Measurements from ENCODE around the gene DTNB. TPM values are rescaled to one million over a fixed set of nuclear protein-coding genes. Genes with fewer than 3 reads are reported as not detected.

DTNB gene
- polyA plus RNA-seq, 1 donor from 2014 or later, result 22.5 TPM

DNA sequence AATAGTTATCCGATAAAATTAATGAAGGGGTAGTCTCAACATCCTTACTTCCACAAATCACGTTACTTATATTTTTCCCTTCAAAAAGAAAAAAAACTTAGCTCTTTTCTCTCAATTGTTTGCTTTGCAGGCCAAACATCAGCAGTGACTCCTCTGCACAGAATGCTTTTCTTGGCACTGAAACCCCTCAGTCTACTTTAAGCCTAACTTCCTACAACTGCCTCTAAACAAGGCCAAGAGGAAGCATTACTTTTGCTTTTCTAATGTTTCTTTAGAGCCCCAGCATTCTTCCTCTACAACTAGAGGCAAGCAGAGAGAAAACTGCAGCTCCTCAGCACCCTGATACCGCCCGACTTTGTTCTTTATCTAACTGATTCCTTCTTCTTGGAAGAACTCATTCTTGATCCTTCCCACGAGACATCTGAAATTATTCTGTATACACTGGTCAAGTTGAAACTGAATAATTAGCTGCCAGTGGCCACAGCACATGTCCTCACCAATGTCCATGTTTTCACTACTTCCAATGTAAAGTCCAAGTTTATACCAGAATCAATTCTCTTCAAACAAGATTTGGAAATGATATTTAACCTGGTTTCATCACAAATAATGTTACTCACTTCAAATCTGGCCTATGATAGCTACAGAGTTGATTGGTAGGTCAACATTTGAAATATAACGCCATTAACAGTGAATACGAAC, 55.3 kb downstream of the DTNB start:
- H3F3A ChIP-seq (ENCODE audit: insufficient read depth, low read length, poor library complexity, severe bottlenecking), result no peaks in the 10 kb centered on the region
- H3K9me2 ChIP-seq (ENCODE audit: insufficient read depth, low read length), result no peaks in the 10 kb centered on the region
- peaks cover 4% of the 10 kb centered on the region for H3K36me3 ChIP-seq (ENCODE audit: insufficient read depth, low read length)
- TF ChIP-seq EZH2 (IDR thresholded peaks at IDR 0.05; ENCODE audit: borderline replicate concordance, insufficient read depth, low read length, poor library complexity, severe bottlenecking), result no peak
- TF ChIP-seq, protein P1, sequence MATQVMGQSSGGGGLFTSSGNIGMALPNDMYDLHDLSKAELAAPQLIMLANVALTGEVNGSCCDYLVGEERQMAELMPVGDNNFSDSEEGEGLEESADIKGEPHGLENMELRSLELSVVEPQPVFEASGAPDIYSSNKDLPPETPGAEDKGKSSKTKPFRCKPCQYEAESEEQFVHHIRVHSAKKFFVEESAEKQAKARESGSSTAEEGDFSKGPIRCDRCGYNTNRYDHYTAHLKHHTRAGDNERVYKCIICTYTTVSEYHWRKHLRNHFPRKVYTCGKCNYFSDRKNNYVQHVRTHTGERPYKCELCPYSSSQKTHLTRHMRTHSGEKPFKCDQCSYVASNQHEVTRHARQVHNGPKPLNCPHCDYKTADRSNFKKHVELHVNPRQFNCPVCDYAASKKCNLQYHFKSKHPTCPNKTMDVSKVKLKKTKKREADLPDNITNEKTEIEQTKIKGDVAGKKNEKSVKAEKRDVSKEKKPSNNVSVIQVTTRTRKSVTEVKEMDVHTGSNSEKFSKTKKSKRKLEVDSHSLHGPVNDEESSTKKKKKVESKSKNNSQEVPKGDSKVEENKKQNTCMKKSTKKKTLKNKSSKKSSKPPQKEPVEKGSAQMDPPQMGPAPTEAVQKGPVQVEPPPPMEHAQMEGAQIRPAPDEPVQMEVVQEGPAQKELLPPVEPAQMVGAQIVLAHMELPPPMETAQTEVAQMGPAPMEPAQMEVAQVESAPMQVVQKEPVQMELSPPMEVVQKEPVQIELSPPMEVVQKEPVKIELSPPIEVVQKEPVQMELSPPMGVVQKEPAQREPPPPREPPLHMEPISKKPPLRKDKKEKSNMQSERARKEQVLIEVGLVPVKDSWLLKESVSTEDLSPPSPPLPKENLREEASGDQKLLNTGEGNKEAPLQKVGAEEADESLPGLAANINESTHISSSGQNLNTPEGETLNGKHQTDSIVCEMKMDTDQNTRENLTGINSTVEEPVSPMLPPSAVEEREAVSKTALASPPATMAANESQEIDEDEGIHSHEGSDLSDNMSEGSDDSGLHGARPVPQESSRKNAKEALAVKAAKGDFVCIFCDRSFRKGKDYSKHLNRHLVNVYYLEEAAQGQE (IDR thresholded peaks at IDR 0.05; ENCODE audit: borderline replicate concordance), result no peak
- TF ChIP-seq, protein P2, sequence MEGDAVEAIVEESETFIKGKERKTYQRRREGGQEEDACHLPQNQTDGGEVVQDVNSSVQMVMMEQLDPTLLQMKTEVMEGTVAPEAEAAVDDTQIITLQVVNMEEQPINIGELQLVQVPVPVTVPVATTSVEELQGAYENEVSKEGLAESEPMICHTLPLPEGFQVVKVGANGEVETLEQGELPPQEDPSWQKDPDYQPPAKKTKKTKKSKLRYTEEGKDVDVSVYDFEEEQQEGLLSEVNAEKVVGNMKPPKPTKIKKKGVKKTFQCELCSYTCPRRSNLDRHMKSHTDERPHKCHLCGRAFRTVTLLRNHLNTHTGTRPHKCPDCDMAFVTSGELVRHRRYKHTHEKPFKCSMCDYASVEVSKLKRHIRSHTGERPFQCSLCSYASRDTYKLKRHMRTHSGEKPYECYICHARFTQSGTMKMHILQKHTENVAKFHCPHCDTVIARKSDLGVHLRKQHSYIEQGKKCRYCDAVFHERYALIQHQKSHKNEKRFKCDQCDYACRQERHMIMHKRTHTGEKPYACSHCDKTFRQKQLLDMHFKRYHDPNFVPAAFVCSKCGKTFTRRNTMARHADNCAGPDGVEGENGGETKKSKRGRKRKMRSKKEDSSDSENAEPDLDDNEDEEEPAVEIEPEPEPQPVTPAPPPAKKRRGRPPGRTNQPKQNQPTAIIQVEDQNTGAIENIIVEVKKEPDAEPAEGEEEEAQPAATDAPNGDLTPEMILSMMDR (IDR thresholded peaks at IDR 0.05; ENCODE audit: poor library complexity, severe bottlenecking), result no peak
- no peak for TF ChIP-seq MXI1 (conservative IDR thresholded peaks at IDR 0.05; ENCODE audit: poor library complexity, severe bottlenecking)
- TF ChIP-seq RAD21 (conservative IDR thresholded peaks at IDR 0.05), result no peak
- no peak for TF ChIP-seq EP300 (conservative IDR thresholded peaks at IDR 0.05; ENCODE audit: poor library complexity, severe bottlenecking)
- TF ChIP-seq POLR2AphosphoS5 (IDR thresholded peaks at IDR 0.05), result no peak
- no peak for TF ChIP-seq SMC3 (conservative IDR thresholded peaks at IDR 0.05; ENCODE audit: poor library complexity)
- TF ChIP-seq TAF1 (IDR thresholded peaks at IDR 0.05; ENCODE audit: low read depth), result no peak
- H3K9me3 ChIP-seq (ENCODE audit: low read length), result no peaks in the 10 kb centered on the region
- no peak overlapping the region for H3K4me2 ChIP-seq (ENCODE audit: low read length)
- H3K27me3 ChIP-seq (ENCODE audit: insufficient read depth, low read depth, low read length), result no peaks in the 10 kb centered on the region
- no peak overlapping the region for H2AFZ ChIP-seq (ENCODE audit: low read depth, low read length)
- H4K20me1 ChIP-seq (ENCODE audit: insufficient read depth), result no peaks in the 10 kb centered on the region
- H3K79me2 ChIP-seq (replicated peaks; ENCODE audit: insufficient read depth, low read length), result no peaks in the 10 kb centered on the region
- H3K9ac ChIP-seq (ENCODE audit: low read length), result no peak overlapping the region
- H3K4me3 ChIP-seq (ENCODE audit: low read length), result no peak overlapping the region
- no peak overlapping the region for H3K27ac ChIP-seq (ENCODE audit: low read length)

DNA sequence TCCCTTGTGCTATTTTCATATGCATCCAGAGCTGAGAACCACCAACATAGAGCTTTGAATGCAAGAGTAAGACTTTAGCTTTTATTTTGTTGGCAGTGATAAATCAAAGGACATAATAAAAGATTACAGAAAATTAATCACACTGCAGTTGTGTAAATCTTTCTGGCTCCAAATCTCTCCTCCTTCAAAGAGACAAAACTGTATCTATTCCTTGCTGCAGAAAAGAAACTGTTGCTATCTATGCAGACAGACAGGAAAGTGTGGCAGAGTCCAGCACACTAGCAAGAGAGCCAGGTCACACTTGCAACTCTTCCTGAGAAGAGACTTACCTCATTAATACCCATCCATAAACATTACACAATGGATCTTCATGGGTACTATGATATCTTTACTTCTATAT, 57.5 kb downstream of the DTNB start:
- H3K36me3 ChIP-seq (ENCODE audit: insufficient read depth, low read length), result peaks cover 3% of the 10 kb centered on the region
- H3K9me2 ChIP-seq (ENCODE audit: insufficient read depth, low read length), result no peaks in the 10 kb centered on the region
- H4K20me1 ChIP-seq (ENCODE audit: insufficient read depth), result no peaks in the 10 kb centered on the region
- H3K4me3 ChIP-seq (ENCODE audit: low read length), result no peak overlapping the region
- no peak overlapping the region for H3K9ac ChIP-seq (ENCODE audit: low read length)
- TF ChIP-seq EP300 (conservative IDR thresholded peaks at IDR 0.05; ENCODE audit: poor library complexity, severe bottlenecking) (no peak), TAF1 (IDR thresholded peaks at IDR 0.05; ENCODE audit: low read depth) (no peak), POLR2AphosphoS5 (IDR thresholded peaks at IDR 0.05) (no peak), SMC3 (conservative IDR thresholded peaks at IDR 0.05; ENCODE audit: poor library complexity) (no peak), MXI1 (conservative IDR thresholded peaks at IDR 0.05; ENCODE audit: poor library complexity, severe bottlenecking) (no peak), RAD21 (conservative IDR thresholded peaks at IDR 0.05) (no peak), EZH2 (IDR thresholded peaks at IDR 0.05; ENCODE audit: borderline replicate concordance, insufficient read depth, low read length, poor library complexity, severe bottlenecking) (no peak)
- TF ChIP-seq, protein P1 (IDR thresholded peaks at IDR 0.05; ENCODE audit: borderline replicate concordance), result no peak
- TF ChIP-seq, protein P2 (IDR thresholded peaks at IDR 0.05; ENCODE audit: poor library complexity, severe bottlenecking), result no peak
- H3F3A ChIP-seq (ENCODE audit: insufficient read depth, low read length, poor library complexity, severe bottlenecking), result no peaks in the 10 kb centered on the region
- H3K27ac ChIP-seq (ENCODE audit: low read length), result no peak overlapping the region
- H3K79me2 ChIP-seq (replicated peaks; ENCODE audit: insufficient read depth, low read length), result no peaks in the 10 kb centered on the region
- no peaks in the 10 kb centered on the region for H3K9me3 ChIP-seq (ENCODE audit: low read length)
- no peak overlapping the region for H2AFZ ChIP-seq (ENCODE audit: low read depth, low read length)
- H3K4me2 ChIP-seq (ENCODE audit: low read length), result no peak overlapping the region
- no peaks in the 10 kb centered on the region for H3K27me3 ChIP-seq (ENCODE audit: insufficient read depth, low read depth, low read length)
